Measurements from ENCODE around the gene PSMD5. TPM values are rescaled to one million over a fixed set of nuclear protein-coding genes. Genes with fewer than 3 reads are reported as not detected.

The PSMD5 gene
- total RNA-seq, 1 experiment from 2014 or later, result 64.9 TPM

- TF ChIP-seq CTCF (conservative IDR thresholded peaks at IDR 0.05; ENCODE audit: low read depth, low read length), result no peak
- no TSS peak for BruUV-seq (replicated peaks)
- no peaks in the 10 kb centered on the region for H3K27me3 ChIP-seq (replicated peaks; ENCODE audit: insufficient read depth, low read depth, low read length, poor library complexity)
- intact Hi-C loops (cut with micrococcal nuclease; ENCODE audit: unreplicated experiment), result no loop called here
- no peaks in the 10 kb centered on the region for H3K4me1 ChIP-seq (ENCODE audit: insufficient read depth, low read length, poor library complexity, severe bottlenecking)
- H3K36me3 ChIP-seq (ENCODE audit: insufficient read depth, low read length, poor library complexity, severe bottlenecking), result peaks cover 65% of the 10 kb centered on the region
- DNase-seq (ENCODE audit: low spot score), result no peak
- no peak overlapping the region for H3K27ac ChIP-seq (ENCODE audit: low read depth, low read length, poor library complexity, severe bottlenecking)
- ChIA-PET POLR2A (ENCODE audit: low non-redundant PET) (no interaction called here), CTCF (no interaction called here)
- no peaks in the 10 kb centered on the region for H3K9me3 ChIP-seq (ENCODE audit: low read depth, low read length, poor library complexity, severe bottlenecking)
- no peak overlapping the region for H3K4me3 ChIP-seq (ENCODE audit: low read depth, low read length, poor library complexity, severe bottlenecking)
Observed at GRCh38 chr9:120768886-120769285, 73.8 kb downstream of the PSMD5 start.

DNA sequence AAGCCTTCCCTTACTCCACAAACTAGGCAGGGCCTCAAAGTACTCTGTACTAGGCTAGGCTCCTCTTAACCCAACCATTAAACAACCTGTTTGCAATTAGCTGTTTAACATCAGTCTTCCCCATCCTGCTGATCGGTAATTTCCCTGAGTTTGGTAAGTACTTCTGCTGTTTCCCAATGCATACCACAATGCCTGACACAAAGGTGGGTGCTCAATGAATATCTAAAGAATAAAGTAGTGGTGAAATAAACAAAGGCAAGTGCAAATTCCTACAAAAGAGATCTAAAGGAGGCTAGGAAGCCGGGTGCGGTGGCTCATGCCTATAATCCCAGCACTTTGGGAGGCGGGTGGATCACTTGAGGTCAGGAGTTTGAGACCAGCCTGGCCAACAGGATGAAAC is 74.5 kb downstream of the PSMD5 start:
- H3K36me3 ChIP-seq (ENCODE audit: insufficient read depth, low read length, poor library complexity, severe bottlenecking), result peaks cover 65% of the 10 kb centered on the region
- no peaks in the 10 kb centered on the region for H3K4me1 ChIP-seq (ENCODE audit: insufficient read depth, low read length, poor library complexity, severe bottlenecking)
- H3K9me3 ChIP-seq (ENCODE audit: low read depth, low read length, poor library complexity, severe bottlenecking), result no peaks in the 10 kb centered on the region
- POLR2A ChIA-PET (ENCODE audit: low non-redundant PET), result no interaction called here
- TF ChIP-seq CTCF (conservative IDR thresholded peaks at IDR 0.05; ENCODE audit: low read depth, low read length) (no peak), EZH2 (IDR thresholded peaks at IDR 0.05; ENCODE audit: borderline replicate concordance, low read depth, low read length, poor library complexity, severe bottlenecking) (no peak)
- H3K27ac ChIP-seq (ENCODE audit: low read depth, low read length, poor library complexity, severe bottlenecking), result no peak overlapping the region
- intact Hi-C loops (cut with micrococcal nuclease; ENCODE audit: unreplicated experiment), result no loop called here
- DNase-seq (ENCODE audit: low spot score), result no peak
- no TSS peak for BruUV-seq (replicated peaks)
- H3K27me3 ChIP-seq (replicated peaks; ENCODE audit: insufficient read depth, low read depth, low read length, poor library complexity), result no peaks in the 10 kb centered on the region
- H3K4me3 ChIP-seq (ENCODE audit: low read depth, low read length, poor library complexity, severe bottlenecking), result no peak overlapping the region
- CTCF ChIA-PET, result no interaction called here

DNA sequence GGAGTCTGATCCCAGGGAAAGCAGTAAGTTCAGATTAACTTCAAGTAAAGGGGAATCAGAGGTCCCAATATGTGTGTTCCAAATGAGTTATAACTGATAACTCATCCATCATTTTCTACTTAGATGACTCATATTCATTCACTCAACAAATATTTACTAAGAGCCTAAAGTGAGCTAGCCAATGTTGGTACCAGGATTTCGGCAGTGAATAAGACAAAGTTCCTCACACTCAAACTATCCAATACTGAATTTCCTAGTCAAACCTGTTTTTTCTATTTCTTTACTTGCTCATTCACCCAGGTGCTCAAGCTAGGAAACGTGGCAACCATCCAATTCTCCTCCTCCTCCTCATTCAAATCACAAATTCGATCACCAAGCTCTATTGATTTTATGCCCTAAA is 75.3 kb downstream of the PSMD5 start:
- no peaks in the 10 kb centered on the region for H3K4me1 ChIP-seq (ENCODE audit: insufficient read depth, low read length, poor library complexity, severe bottlenecking)
- no peak overlapping the region for H3K27ac ChIP-seq (ENCODE audit: low read depth, low read length, poor library complexity, severe bottlenecking)
- H3K27me3 ChIP-seq (replicated peaks; ENCODE audit: insufficient read depth, low read depth, low read length, poor library complexity), result no peaks in the 10 kb centered on the region
- ChIA-PET CTCF (no interaction called here), POLR2A (ENCODE audit: low non-redundant PET) (no interaction called here)
- no TSS peak for BruUV-seq (replicated peaks)
- no peaks in the 10 kb centered on the region for H3K9me3 ChIP-seq (ENCODE audit: low read depth, low read length, poor library complexity, severe bottlenecking)
- no peak for DNase-seq (ENCODE audit: low spot score)
- no peak for TF ChIP-seq CTCF (conservative IDR thresholded peaks at IDR 0.05; ENCODE audit: low read depth, low read length)
- no peak for TF ChIP-seq EZH2 (IDR thresholded peaks at IDR 0.05; ENCODE audit: borderline replicate concordance, low read depth, low read length, poor library complexity, severe bottlenecking)
- H3K36me3 ChIP-seq (ENCODE audit: insufficient read depth, low read length, poor library complexity, severe bottlenecking), result peaks cover 69% of the 10 kb centered on the region
- no peak overlapping the region for H3K4me3 ChIP-seq (ENCODE audit: low read depth, low read length, poor library complexity, severe bottlenecking)
- intact Hi-C loops (cut with micrococcal nuclease; ENCODE audit: unreplicated experiment), result no loop called here

Other genes with a start within 250 kb of the PSMD5 start
- gene MEGF9, start 128.5 kb downstream of the PSMD5 start, total RNA-seq (2021), result 11.5 and 12.2 TPM in 2 replicates
- 63.9 and 68.5 TPM in 2 replicates for gene FBXW2, start 49.5 kb downstream of the PSMD5 start, total RNA-seq (2021)
- 75.7 and 77.4 TPM in 2 replicates for gene PHF19, start 34.3 kb upstream of the PSMD5 start, total RNA-seq (2021)
- gene TRAF1, start 83.9 kb upstream of the PSMD5 start, total RNA-seq (2021), result 0.73 and 0.85 TPM in 2 replicates
- gene C5, start 207.4 kb upstream of the PSMD5 start, total RNA-seq (2021), result 4.0 and 4.4 TPM in 2 replicates
- 26.3 and 30.0 TPM in 2 replicates for gene CNTRL, start 232.0 kb upstream of the PSMD5 start, total RNA-seq (2021)

Measured in A673 (cell line).